K562 (cell line): ENCODE results near the gene ALPP. TPM values are rescaled to one million over a fixed set of nuclear protein-coding genes. Genes with fewer than 3 reads are reported as not detected.

ENCODE experiments used
- BRF2 ChIP-seq: IDR thresholded peaks from 3 replicates; pipeline ENCODE4 v1.6.1; 2011; ENCODE audit warnings: borderline replicate concordance, mild to moderate bottlenecking; ENCODE audit not compliant: insufficient read length, insufficient read depth
- CCNT2 ChIP-seq: IDR thresholded peaks from 2 replicates; pipeline ENCODE4 v1.6.1; 2011; ENCODE audit warnings: borderline replicate concordance, low read depth, mild to moderate bottlenecking, moderate library complexity, mixed read lengths, low read length; ENCODE audit not compliant: insufficient read length; ENCODE audit errors: extremely low read depth
- CREB3L1 ChIP-seq: fragments of 450-650 bp; IDR thresholded peaks from 2 replicates; pipeline ENCODE4 v1.6.1; 2014; ENCODE audit warnings: low read depth, mild to moderate bottlenecking, moderate library complexity, borderline replicate concordance
- FOXA1 ChIP-seq: fragments of 450-650 bp; IDR thresholded peaks from 2 replicates; pipeline ENCODE4 v1.6.1; 2016; ENCODE audit warnings: mild to moderate bottlenecking, borderline replicate concordance
- TBP ChIP-seq: optimal IDR thresholded peaks from 2 replicates; pipeline ENCODE3; 2011; ENCODE audit warnings: low read depth, low read length, improper control_type of control experiment
- TEAD1 ChIP-seq, 2 experiments: fragments of 450-650 bp in 1 of 2; sonication (generic) in 1 of 2; formaldehyde crosslinking; IDR thresholded peaks; 2 replicates each; pipeline versions ENCODE4 v1.4.0 to v1.8.0; 2020 to 2022; ENCODE audit warnings: mild to moderate bottlenecking in 2 of 2, missing genetic modification reagents in 1 of 2
- TFE3 ChIP-seq: fragments of 450-650 bp; formaldehyde crosslinking; IDR thresholded peaks from 2 replicates; pipeline ENCODE4 v1.4.0; 2020; ENCODE audit warnings: mild to moderate bottlenecking, mixed read lengths
- THRB ChIP-seq: fragments of 450-650 bp; formaldehyde crosslinking; conservative IDR thresholded peaks from 2 replicates; pipeline ENCODE4 v1.4.0; 2022; ENCODE audit warnings: mild to moderate bottlenecking, missing genetic modification characterization
- ZNF780A ChIP-seq: fragments of 250-450 bp; sonication (Bioruptor Pico); IDR thresholded peaks from 2 replicates; pipeline ENCODE4 v1.5.0; 2021; ENCODE audit warnings: mild to moderate bottlenecking
- polyA plus RNA-seq, 8 experiments: library from polyadenylated mRNA; depleted of rRNA in 4 of 8; stranded (reverse) in 5 of 8; unstranded in 3 of 8; fragments of >200 nt; fragmentation: Nextera tagmentation in 2 of 8; fragmentation: Illumina TruSeq in 1 of 8; extraction: Ambion mirVana in 2 of 8; extraction: Trizol in 1 of 8; gene quantifications; 2 replicates each; pipeline versions ENCODE4 v1.2.1 to v1.2.3, GENCODE V29; 2011 to 2014; ENCODE audit warnings: inconsistent platforms in 1 of 8, missing spikeins in 1 of 8
- total RNA-seq, 7 experiments: library from RNA; depleted of rRNA in 6 of 7; stranded (reverse); fragments of >200 nt in 6 of 7; fragmentation: Illumina TruSeq in 2 of 7; extraction: Trizol in 2 of 7; gene quantifications; 2 replicates each; pipeline versions ENCODE4 v1.2.1 to v1.2.3, GENCODE V29; 2011 to 2021; ENCODE audit warnings: low replicate concordance in 1 of 7

ALPP gene
- total and polyA plus RNA-seq, 9 of the 15 experiments (the other 6 are each of a cell fraction or from before 2014, with no cell fraction given), result 0.03 TPM; not detected in 8

GRCh38 chr2:232398293-232399034 lies 19.9 kb downstream of the ALPP start (continued):
- TF ChIP-seq BRF2, result no peak
- TF ChIP-seq ZNF780A, result no peak
- TF ChIP-seq CREB3L1, result no peak
- TF ChIP-seq TEAD1 (CRISPR knock-in tag; IDR thresholded peaks at IDR 0.05), result no peak
- TF ChIP-seq CCNT2, result no peak
- TF ChIP-seq THRB (CRISPR knock-in tag), result no peak
- TF ChIP-seq FOXA1, result no peak
- TF ChIP-seq TFE3, result no peak
- TF ChIP-seq TBP, result no peak
